Ovary (tissue), 9 donors: ENCODE results near the gene ACAP1. TPM values are rescaled to one million over a fixed set of nuclear protein-coding genes. Genes with fewer than 3 reads are reported as not detected.

ENCODE experiments used
- DNase-seq, 5 donors: peaks; one replicate each; pipeline ENCODE4 v3.0.0-alpha.2; 2019 to 2020
- H3K27ac ChIP-seq, 2 donors: fragments of 200-600 bp; one replicate each; pipeline versions ENCODE4 v1.5.1 to v1.8.0; 2019 to 2022
- H3K27me3 ChIP-seq: fragments of 200-600 bp; one replicate; pipeline ENCODE4 v1.8.0; 2022
- H3K36me3 ChIP-seq: fragments of 200-600 bp; sonication (generic); one replicate; pipeline ENCODE4 v1.5.1; 2019
- H3K4me1 ChIP-seq: one replicate; pipeline ENCODE4 v1.8.1; 2013; ENCODE audit warnings: mild to moderate bottlenecking, moderate library complexity; ENCODE audit not compliant: insufficient read depth
- H3K4me3 ChIP-seq: fragments of 200-600 bp; sonication (generic); one replicate; pipeline ENCODE4 v1.5.1; 2017
- H3K9me3 ChIP-seq, 2 donors: fragments of 200-600 bp in 1 of 2; sonication (generic) in 1 of 2; one replicate each; pipeline versions ENCODE4 v1.5.1 to v1.8.1; 2013 to 2019; ENCODE audit warnings: mild to moderate bottlenecking in 1 of 2, moderate library complexity in 1 of 2
- EP300 ChIP-seq: sonication (generic); formaldehyde crosslinking; IDR thresholded peaks from one replicate; pipeline ENCODE4 v1.6.1; 2017; ENCODE audit warnings: antibody characterized with exemption
- POLR2A ChIP-seq: fragments of 450-650 bp; IDR thresholded peaks from one replicate; pipeline ENCODE4 v1.6.1; 2017; ENCODE audit warnings: antibody characterized with exemption, mild to moderate bottlenecking, moderate library complexity
- WGBS, 3 donors: extraction: QIAGEN DNeasy Blood & Tissue Kit in 1 of 3; methylation state at CpG; one replicate each; pipeline versions ENCODE4 v1.1.5 to v1.1.7; 2013 to 2017; 5-methylcytosine and 5-hydroxymethylcytosine counted together
- intact Hi-C, 4 donors: fragments of 100-400 bp; cut with DNase I; formaldehyde crosslinking; loops; one replicate each; pipeline versions ENCODE4 v1.11.0 to v1.15.1; 2022 to 2023
- polyA plus RNA-seq, 2 donors: library from polyadenylated mRNA; stranded (reverse); fragments of 200-250 nt in 1 of 2; fragments of 350-450 nt in 1 of 2; fragmentation: Illumina TruSeq in 1 of 2; extraction: RNeasy Lipid Tissue Mini Kit (QIAGEN cat#74804) in 1 of 2; gene quantifications; one replicate each; pipeline ENCODE4 v1.2.3, GENCODE V29; 2013 to 2014
- total RNA-seq, 7 donors: library from RNA; depleted of rRNA in 2 of 7; stranded (reverse); fragments of >200 nt in 2 of 7; fragmentation: NEBNext Ultra II Directional in 3 of 7; extraction: Animal tissue kit (Norgen Biotek cat#: 25700) in 3 of 7; gene quantifications; one replicate each; pipeline versions ENCODE4 v1.1.0 to v1.2.4, GENCODE V29; 2016 to 2023
- TF ChIP-seq, protein P1 (sequence below), 3 donors: fragments of 450-650 bp in 2 of 3; fragments of 200-600 bp in 1 of 3; IDR thresholded peaks; one replicate each; pipeline versions ENCODE4 v1.5.1 to v1.8.0; 2016 to 2022; ENCODE audit warnings: antibody characterized with exemption in 3 of 3, mild to moderate bottlenecking in 1 of 3
- donor health status: DM: no; HTN: no; CAD: no; lungs with moderate emphysema.
- donor health status: DM: no; HTN: no; CAD: no.
- donor health status: Bipolar disorder and iron deficiency.
- donor health status: DM: yes; HTN: yes; CAD: no.
- donor health status: DM: no; HTN: no; CAD: no.
- donor health status: DM: yes; HTN: yes; CAD: no.

ACAP1 gene
- total and polyA plus RNA-seq, 9 donors = 1.9 to 9.4 (median 5.5) TPM

DNA sequence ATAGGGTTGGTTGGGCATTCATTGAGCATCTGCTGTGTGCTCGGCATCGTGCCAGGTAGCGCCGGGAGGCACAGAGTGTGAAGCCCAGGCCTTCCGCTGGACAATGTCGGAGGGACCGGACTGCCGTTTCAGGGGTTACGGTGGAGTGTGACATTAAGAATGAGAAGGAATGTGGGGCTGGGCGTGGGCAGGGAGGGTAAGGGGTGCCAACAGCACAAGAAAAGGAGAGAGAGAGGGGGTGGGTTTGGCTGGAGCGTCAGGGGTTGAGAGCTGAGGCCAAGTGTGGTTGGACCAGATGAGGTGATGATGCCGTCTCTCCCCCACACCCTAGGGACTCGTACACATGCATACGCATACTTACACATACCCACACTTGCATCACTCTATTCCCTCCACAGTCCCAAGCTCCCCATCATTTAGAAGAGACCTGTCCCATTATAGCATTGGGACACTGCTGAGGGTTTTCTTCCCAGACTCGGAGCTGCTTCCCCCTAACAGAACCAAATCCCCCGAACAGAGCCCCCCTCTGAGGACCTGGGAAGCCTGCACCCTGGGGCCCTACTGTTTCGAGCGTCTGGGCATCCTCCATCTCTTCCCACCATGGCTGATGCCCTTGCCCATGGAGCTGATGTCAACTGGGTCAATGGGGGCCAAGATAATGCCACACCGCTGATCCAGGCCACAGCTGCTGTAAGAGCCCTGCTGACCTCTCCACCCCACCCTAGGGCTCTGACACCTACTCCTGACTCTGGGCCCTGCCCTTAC, 12.3 kb downstream of the ACAP1 start:
- Histone ChIP-seq H3K4me1 (peaks cover 19% of the 10 kb centered on the region), H3K4me3 (no peak overlapping the region), H3K9me3 (no peaks in the 10 kb centered on the region), H3K36me3 (no peaks in the 10 kb centered on the region), H3K27ac (no peak overlapping the region), H3K27me3 (no peaks in the 10 kb centered on the region)
- 37 to 48% (median 47%) methylated on average over 19 of the region's 19 CpGs for WGBS, 3 donors
- intact Hi-C loops = loop anchor here in 3 of 4 donors (2.0 to 5.0 kb wide), 3 partner anchors 18 to 66 kb away; partner anchors contain the start of genes NLGN2 (in 1 of the 3) and SLC2A4 (in 1 of the 3)
- TF ChIP-seq EP300 = no peak
- TF ChIP-seq, protein P1, sequence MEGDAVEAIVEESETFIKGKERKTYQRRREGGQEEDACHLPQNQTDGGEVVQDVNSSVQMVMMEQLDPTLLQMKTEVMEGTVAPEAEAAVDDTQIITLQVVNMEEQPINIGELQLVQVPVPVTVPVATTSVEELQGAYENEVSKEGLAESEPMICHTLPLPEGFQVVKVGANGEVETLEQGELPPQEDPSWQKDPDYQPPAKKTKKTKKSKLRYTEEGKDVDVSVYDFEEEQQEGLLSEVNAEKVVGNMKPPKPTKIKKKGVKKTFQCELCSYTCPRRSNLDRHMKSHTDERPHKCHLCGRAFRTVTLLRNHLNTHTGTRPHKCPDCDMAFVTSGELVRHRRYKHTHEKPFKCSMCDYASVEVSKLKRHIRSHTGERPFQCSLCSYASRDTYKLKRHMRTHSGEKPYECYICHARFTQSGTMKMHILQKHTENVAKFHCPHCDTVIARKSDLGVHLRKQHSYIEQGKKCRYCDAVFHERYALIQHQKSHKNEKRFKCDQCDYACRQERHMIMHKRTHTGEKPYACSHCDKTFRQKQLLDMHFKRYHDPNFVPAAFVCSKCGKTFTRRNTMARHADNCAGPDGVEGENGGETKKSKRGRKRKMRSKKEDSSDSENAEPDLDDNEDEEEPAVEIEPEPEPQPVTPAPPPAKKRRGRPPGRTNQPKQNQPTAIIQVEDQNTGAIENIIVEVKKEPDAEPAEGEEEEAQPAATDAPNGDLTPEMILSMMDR (IDR thresholded peaks at IDR 0.05) = no peak
- no peak for TF ChIP-seq POLR2A
- DNase-seq = peak; percentile 49 to 70 (median 59)

DNA sequence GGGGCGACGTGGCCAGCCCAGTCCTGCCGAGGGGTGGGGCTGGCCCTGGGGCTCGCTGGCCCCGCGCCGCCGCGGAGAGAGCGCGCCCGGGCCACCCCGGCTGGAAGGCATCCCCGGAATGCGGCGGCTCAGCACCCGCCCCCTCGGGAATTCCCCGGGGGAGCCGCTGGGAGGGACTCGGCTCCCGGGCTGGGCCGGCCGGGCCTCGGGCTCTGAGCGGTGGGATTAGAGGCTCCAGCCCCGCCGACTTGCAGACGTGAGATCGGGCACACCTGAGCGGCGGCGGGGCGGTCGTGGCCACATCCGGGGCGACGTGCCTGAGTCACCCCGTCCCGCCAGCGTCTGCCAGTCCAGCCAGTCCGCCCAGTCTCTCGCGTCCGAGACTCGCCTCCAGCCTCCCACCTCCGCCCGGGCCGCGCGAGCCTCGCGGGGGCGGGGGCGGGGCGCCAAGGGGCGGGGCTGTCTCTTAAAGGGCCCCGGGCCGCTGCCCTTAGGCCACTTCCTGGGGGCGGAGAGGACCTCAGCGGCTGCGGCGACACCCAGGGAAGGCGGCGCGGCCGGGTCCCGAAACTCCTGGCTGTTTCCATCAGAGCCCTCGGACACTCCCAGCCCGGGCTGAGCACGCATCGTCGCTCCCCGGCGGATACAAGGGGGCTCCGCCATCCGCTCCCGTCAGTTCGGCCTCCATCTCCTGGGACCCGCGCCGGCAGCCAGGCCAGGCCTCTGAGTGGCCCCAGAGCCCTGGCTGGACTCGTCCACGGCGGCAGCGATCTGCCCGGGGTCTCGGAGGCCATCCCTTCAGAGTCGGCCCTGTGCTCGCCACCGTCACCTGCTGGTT, 15.6 kb downstream of the ACAP1 start, which contains the start of gene KCTD11:
KCTD11 (plus strand) TSS at position 498 of the 838 bp plus-strand sequence.
- TF ChIP-seq, protein P1 (IDR thresholded peaks at IDR 0.05) = peak in 1 of 3 donors; percentile 71
- TF ChIP-seq EP300 (no peak), POLR2A (peak; percentile 4)
- intact Hi-C loops = loop anchor here in 3 of 4 donors (2.0 to 10.0 kb wide), 5 partner anchors 83 to 213 kb away; partner anchors contain the start of genes FGF11 (in 2 of the 3), SENP3 (in 2 of the 3), TMEM102 (in 2 of the 3) and POLR2A (in 1 of the 3)
- H3K27ac ChIP-seq = peak within 1 kb of the TSS; percentile 89 to 96
- no peaks in the 10 kb centered on the region for H3K9me3 ChIP-seq
- H3K27me3 ChIP-seq = no peaks in the 10 kb centered on the region
- WGBS, 3 donors = 0 to 1% (median 1%) methylated on average over 55 to 91 of the region's 91 CpGs
- no peaks in the 10 kb centered on the region for H3K36me3 ChIP-seq
- DNase-seq = peak; percentile 89 to 94 (median 90)
- peak within 1 kb of the TSS; percentile 64 for H3K4me3 ChIP-seq
- peaks cover 23% of the 10 kb centered on the region for H3K4me1 ChIP-seq

DNA sequence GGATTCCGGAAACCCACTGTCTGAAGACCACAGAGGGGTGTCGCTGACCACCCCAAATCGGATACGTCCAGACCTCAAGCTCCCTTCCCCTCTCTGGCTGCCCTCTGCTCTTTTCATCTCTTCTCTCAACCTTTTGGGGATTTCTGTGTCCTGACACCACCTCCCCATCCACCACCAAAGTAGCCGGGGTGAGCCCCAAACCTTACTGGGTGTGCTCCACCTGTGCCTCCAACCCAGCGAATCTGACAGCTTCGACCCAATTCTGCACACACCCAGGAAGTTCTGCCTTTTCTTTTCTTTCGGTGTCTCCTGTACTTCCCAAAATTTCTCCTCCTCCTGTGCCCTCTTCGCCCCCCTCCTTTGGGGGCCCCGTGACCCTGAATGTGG, 16.2 kb downstream of the ACAP1 start:
- DNase-seq = no peak
- peak overlapping the region; percentile 64 for H3K4me3 ChIP-seq
- intact Hi-C loops = loop anchor here in 3 of 4 donors (2.0 to 10.0 kb wide), 5 partner anchors 82 to 212 kb away; partner anchors contain the start of genes FGF11 (in 2 of the 3), SENP3 (in 2 of the 3), TMEM102 (in 2 of the 3) and POLR2A (in 1 of the 3)
- no peaks in the 10 kb centered on the region for H3K36me3 ChIP-seq
- peaks cover 20% of the 10 kb centered on the region for H3K4me1 ChIP-seq
- TF ChIP-seq, protein P1 (IDR thresholded peaks at IDR 0.05) = peak in 2 of 3 donors; percentile 39 to 67
- no peak for TF ChIP-seq POLR2A
- H3K27me3 ChIP-seq = no peaks in the 10 kb centered on the region
- H3K9me3 ChIP-seq = no peaks in the 10 kb centered on the region
- H3K27ac ChIP-seq = peak overlapping the region; percentile 89 to 96
- 21 to 28% (median 21%) methylated on average over 10 of the region's 10 CpGs for WGBS, 3 donors
